ENCODE measurements around the gene COQ8B.
"Not testable (repeated sequence)": the region's sequence is repeated elsewhere in the genome, so short reads cannot be mapped to it uniquely, and the experiment has no call there.

COQ8B gene

DNA sequence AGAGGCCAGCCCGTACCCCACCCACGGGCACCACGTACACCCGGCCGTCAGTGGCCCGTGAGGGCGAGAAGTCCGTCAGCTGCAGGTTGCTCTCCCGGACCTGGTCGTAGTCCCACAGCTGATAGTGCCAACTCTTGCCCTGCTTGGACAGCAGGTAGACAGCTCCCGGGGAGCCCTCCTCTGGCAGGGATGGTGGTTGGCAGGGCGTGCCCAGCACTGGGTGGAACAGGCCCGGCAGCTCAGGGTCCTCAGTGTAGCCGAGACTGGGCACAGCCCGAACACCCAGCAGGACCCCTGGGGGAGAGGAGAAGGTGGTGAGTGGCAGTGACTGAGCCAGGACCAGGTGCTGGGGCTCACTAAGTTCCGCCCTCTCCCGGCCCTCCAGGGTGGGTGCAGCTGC is 25.8 kb upstream of the COQ8B start:
- in situ Hi-C loops (cut with MboI; ENCODE audit: low sequenced_read_pairs): no loop called here

- in situ Hi-C loops (cut with MboI; ENCODE audit: low sequenced_read_pairs): no loop called here
Measured at GRCh38 chr19:40741527-40742390, 25.1 kb upstream of the COQ8B start.

DNA sequence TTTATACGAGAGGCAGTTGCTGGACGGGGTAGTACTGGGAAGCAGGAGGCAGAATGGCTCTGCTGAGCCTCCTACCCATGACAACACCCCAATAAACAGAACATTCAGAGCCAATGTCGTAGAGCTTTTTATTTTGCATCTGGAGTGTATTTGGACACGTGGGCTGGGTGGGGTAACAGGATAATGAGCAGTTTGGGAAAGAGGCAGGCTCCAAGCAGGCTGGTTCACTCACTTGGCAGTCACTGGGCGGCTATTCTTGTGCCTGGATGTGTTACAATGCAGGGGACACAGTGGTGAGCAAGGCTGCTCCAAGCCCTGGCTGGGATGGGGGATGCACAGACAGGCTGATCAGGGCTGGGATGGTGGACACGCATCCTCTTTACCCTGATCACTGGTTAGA is 24.1 kb upstream of the COQ8B start:
- in situ Hi-C loops (cut with MboI; ENCODE audit: low sequenced_read_pairs): no loop called here

GRCh38 chr19:40739871-40740703 is 23.4 kb upstream of the COQ8B start:
- in situ Hi-C loops (cut with MboI; ENCODE audit: low sequenced_read_pairs): no loop called here

DNA sequence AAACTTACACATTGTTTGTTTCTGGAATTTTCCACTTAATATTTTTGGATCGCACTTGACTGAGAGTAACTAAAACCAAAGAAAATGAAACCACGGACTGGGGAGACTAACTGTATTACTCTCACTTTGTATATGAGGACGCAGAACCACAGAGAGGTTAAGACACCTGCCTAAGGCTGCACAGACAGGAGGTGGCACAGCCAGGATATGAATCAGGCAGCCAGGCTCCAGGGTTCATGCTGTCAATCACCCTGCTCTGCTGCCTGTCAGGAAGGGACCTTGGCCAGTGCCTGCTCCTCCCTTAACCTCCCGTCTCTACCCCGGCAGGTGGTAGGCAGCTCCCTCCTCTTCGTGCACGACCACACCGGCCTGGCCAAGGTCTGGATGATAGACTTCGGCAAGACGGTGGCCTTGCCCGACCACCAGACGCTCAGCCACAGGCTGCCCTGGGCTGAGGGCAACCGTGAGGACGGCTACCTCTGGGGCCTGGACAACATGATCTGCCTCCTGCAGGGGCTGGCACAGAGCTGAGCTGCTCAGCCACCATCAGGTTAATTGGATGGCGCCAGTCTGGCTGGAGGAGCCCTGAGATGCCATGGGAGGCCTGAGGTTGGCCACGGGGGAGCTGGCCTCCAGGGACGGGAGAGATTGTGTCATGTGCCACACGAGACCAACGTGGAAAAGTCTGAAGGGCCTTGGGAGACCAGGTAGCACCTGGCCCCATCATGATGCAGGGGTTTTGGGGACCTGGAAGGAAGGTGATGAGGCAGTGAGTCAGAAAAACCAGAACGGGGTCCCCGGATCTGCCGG is 22.5 kb upstream of the COQ8B start:
- in situ Hi-C loops (cut with MboI; ENCODE audit: low sequenced_read_pairs): no loop called here

DNA sequence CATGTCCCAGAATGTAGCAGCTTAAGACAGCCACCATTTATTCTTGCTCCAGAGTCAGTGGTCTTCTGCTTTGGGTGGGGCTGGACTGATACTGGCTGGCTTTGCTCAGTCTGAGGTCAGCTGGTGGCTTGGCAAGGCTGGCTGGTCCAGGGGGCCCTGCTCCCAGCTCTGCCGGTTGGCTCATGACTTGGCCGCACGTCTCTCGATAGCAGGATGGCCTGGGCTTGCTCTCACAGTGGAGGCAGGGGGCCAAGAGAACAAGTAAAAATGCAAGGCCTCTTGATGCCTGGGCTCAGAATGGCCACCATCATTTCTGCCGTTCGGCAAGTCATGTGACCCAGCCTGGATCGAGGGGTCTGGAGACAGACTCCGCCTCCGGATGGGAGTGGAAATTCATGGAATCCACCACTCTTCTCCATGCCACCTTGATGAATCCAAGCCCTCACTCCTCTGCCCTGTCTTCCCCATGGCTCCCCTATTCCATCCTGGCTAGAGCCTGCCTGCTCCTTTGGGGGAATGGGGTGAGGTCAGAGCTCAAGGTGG is 20.5 kb upstream of the COQ8B start:
- in situ Hi-C loops (cut with MboI; ENCODE audit: low sequenced_read_pairs): no loop called here

- in situ Hi-C loops (cut with MboI; ENCODE audit: low sequenced_read_pairs): no loop called here
Measured at GRCh38 chr19:40736661-40737060, 20.0 kb upstream of the COQ8B start.

DNA sequence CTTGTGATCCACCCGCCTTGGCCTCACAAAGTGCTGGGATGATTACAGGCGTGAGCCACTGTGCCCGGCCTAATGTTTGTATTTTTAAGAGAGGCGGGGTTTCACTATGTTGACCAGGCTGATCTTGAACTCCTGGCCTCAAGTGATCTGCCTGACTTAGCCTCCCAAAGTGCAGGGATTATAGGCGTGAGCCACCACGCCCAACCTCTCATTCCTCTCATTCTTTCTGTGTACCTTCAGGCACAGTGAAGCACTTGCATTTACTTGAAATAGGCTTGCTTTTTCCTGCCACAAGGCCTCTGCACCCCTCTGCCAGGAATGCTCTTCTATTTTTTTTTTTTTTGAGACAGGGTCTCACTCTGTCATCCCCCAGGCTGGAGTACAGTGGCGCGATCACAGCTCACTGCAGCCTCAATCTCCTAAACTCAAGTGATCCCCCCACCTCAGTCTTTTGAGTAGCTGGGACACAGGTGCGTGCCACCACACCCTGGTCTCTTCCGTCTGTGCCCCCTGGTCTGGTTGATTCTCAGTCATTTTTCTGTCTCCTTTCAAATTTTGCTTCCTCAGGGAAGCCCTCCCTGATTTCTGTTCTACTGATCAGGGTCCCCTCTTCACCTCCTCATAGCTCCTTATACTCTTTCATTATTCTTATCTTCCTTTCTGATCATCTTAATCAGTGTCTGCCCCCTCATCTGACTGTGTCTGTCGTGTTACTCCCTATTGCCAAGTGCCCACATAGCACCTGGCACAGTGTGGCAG is 18.5 kb upstream of the COQ8B start:
- in situ Hi-C loops (cut with MboI; ENCODE audit: low sequenced_read_pairs): no loop called here

GRCh38 chr19:40733149-40733548 is 16.5 kb upstream of the COQ8B start:
- in situ Hi-C loops (cut with MboI; ENCODE audit: low sequenced_read_pairs): no loop called here

DNA sequence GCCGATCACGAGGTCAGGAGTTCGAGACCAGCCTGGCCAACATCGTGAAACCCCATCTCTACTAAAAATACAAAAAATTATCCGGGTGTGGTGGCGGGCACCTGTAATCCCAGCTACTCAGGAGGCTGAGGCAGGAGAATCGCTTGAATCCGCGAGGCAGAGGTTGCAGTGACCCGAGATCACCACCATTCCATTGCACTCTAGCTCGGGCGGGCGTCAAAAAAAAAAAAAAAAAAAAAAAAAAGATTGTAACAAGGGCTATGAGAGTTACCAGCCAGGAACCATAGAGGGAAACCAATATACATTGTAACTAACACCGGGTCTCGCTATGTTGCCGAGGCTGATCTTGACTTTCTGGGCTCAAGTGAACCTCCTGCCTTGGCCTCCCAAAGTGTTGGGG is 15.6 kb upstream of the COQ8B start:
- in situ Hi-C loops (cut with MboI; ENCODE audit: low sequenced_read_pairs): not testable (repeated sequence)

- in situ Hi-C loops (cut with MboI; ENCODE audit: low sequenced_read_pairs): not testable (repeated sequence)
Measured at GRCh38 chr19:40730065-40730464, 13.4 kb upstream of the COQ8B start.

GRCh38 chr19:40726279-40726678 is 9.6 kb upstream of the COQ8B start:
- in situ Hi-C loops (cut with MboI; ENCODE audit: low sequenced_read_pairs): no loop called here

DNA sequence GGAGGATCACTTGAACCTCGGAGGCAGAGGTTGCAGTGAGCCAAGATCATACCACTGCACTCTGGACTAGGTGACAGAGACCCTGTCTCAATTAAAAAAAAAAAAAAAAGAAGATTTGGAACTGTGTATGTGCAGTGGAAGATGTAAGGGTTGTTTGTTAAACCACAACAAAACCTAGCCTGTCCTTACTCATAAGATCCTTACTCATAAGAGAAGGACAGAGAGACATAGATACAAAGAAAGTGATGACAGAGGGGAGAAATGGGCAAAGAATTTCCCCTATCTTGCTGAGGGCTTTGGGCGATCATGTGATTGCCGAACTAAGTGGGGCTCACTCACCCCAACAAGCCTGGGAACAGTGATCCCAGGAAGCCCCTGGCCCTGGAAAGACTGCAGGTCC is 8.2 kb upstream of the COQ8B start:
- in situ Hi-C loops (cut with MboI; ENCODE audit: low sequenced_read_pairs): no loop called here

- in situ Hi-C loops (cut with MboI; ENCODE audit: low sequenced_read_pairs): no loop called here
Measured at GRCh38 chr19:40724315-40724714, 7.6 kb upstream of the COQ8B start.

- in situ Hi-C loops (cut with MboI; ENCODE audit: low sequenced_read_pairs): no loop called here
Measured at GRCh38 chr19:40723661-40724254, 7.1 kb upstream of the COQ8B start.

GRCh38 chr19:40721936-40722661 is 5.4 kb upstream of the COQ8B start:
- in situ Hi-C loops (cut with MboI; ENCODE audit: low sequenced_read_pairs): no loop called here

DNA sequence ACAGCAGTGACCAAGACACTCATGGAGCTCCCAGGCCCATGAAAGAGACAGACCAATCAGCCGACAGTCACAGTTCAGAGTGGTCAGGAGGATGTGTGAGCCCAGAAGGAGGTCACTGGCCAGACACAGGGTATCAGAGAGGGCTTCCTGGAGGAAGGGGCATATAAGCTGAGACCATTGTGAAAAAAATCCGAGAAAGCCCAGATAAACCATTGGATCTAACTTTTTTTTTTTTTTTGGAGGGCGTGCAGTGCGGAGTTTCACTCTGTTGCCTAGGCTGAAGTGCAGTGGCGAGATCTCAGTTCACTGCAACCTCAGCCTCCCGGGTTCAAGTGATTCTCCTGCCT is 4.4 kb upstream of the COQ8B start:
- in situ Hi-C loops (cut with MboI; ENCODE audit: low sequenced_read_pairs): no loop called here

DNA sequence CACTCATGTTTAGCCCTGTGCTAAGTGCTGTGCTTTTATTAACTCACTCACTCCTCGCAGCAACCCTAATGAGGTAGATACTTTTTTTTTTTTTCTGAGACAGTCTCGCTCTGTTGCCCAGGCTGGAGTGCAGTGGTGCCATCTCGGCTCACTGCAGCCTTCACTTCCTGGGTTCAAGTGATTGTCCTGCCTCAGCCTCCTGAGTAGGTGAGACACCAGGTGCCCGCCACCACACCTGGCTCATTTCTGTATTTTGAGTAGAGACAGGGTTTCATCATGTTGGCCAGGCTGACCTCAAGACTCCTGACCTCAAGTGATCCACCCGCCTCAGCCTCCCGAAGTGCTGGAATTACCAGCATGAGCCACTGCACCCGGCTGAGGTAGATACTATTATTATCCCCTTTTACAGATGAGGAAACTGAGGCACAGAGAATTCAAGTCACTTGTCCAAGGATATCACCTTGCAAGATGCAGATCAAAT is 2.8 kb upstream of the COQ8B start:
- in situ Hi-C loops (cut with MboI; ENCODE audit: low sequenced_read_pairs): no loop called here

GRCh38 chr19:40718774-40719391 is 2.2 kb upstream of the COQ8B start:
- in situ Hi-C loops (cut with MboI; ENCODE audit: low sequenced_read_pairs): no loop called here
